Hepatic stellate cell (primary cell): ENCODE measurements around the gene CASQ2.
"Not testable (repeated sequence)": the region's sequence is repeated elsewhere in the genome, so short reads cannot be mapped to it uniquely, and the experiment has no call there.

Experiments used
- DNase-seq: peaks from one replicate; pipeline ENCODE4 v3.0.0; 2011; ENCODE audit warnings: low spot score

CASQ2 gene

GRCh38 chr1:115780655-115781054 is 12.1 kb upstream of the CASQ2 start:
- DNase-seq = not testable (repeated sequence)

- not testable (repeated sequence) for DNase-seq
These were observed 10.6 kb upstream of the CASQ2 start for GRCh38 chr1:115779075-115779474.

- peak; percentile 57 for DNase-seq
These were observed 3.4 kb upstream of the CASQ2 start for GRCh38 chr1:115771847-115772457.

- DNase-seq = no peak
These were observed 2.8 kb upstream of the CASQ2 start for GRCh38 chr1:115771094-115771846.

GRCh38 chr1:115767403-115767802 is 1.1 kb downstream of the CASQ2 start:
- DNase-seq = no peak

GRCh38 chr1:115765091-115765490 is 3.4 kb downstream of the CASQ2 start:
- DNase-seq = no peak

- no peak for DNase-seq
These were observed 4.0 kb downstream of the CASQ2 start for GRCh38 chr1:115764541-115764940.

GRCh38 chr1:115762779-115763178 is 5.7 kb downstream of the CASQ2 start:
- DNase-seq = no peak

GRCh38 chr1:115761601-115762302 is 6.8 kb downstream of the CASQ2 start:
- no peak for DNase-seq

- no peak for DNase-seq
These were observed 10.7 kb downstream of the CASQ2 start for GRCh38 chr1:115757856-115758255.

GRCh38 chr1:115757326-115757725 is 11.2 kb downstream of the CASQ2 start:
- no peak for DNase-seq

GRCh38 chr1:115755456-115756370 is 12.8 kb downstream of the CASQ2 start:
- DNase-seq = no peak

- no peak for DNase-seq
These were observed 14.7 kb downstream of the CASQ2 start for GRCh38 chr1:115753830-115754229.

GRCh38 chr1:115753361-115753760 is 15.2 kb downstream of the CASQ2 start:
- DNase-seq = no peak

GRCh38 chr1:115748401-115749150 is 19.9 kb downstream of the CASQ2 start:
- DNase-seq = no peak

GRCh38 chr1:115746021-115746690 is 22.4 kb downstream of the CASQ2 start:
- no peak for DNase-seq

- no peak for DNase-seq
These were observed 23.8 kb downstream of the CASQ2 start for GRCh38 chr1:115744646-115745275.

GRCh38 chr1:115740811-115741210 is 27.7 kb downstream of the CASQ2 start:
- no peak for DNase-seq

- DNase-seq = no peak
These were observed 36.2 kb downstream of the CASQ2 start for GRCh38 chr1:115732316-115732715.

GRCh38 chr1:115729756-115730155 is 38.8 kb downstream of the CASQ2 start:
- DNase-seq = no peak
